ENCODE measurements around the gene CEP19.

The CEP19 gene

DNA sequence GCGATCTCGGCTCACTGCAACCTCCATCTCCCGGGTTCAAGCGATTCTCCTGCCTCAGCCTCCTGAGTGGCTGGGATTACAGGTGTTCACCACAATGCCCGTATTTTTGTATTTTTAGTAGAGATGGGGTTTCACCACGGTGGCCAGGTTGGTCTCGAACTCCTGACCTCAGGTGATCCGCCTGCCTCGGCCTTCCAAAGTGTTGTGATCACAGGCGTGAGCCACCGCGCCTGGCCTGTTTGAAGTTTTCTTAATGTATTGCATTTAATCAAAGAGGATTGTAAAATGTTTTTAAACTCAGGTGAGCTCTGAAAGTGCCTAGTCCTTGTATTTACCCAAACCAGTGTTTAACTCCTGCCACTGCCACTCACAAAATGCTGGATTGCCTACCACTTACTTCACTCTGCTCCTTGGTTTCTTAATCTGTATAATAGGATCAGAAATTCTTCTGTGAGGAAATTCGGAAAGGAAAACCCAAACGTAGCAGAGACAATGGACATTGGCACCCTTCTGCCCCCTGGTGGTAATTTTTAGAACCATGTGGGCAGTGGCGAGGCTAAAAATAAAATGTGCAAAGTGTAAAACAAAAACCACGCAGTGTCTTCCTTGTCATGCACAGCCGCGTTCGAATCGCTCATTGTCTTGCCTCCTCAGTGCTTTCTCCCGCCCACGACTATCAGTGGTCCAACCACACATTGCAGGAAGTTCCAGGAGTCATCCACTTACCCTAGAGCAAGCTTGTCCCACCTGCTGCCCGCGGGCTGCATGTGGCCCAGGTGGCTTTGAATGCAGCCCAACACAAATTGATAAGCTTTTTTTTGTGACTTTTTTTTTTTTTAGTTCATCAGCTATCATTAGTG, 27.3 kb downstream of the CEP19 start:
- H3K9ac ChIP-seq (ENCODE audit: low read depth, low read length, poor library complexity, severe bottlenecking), result peak overlapping the region; percentile 57
- no peaks in the 10 kb centered on the region for H3K9me3 ChIP-seq (ENCODE audit: insufficient read depth, low read depth, low read length)
- no peaks in the 10 kb centered on the region for H3K9me2 ChIP-seq (replicated peaks; ENCODE audit: low read depth, low read length)
- no peaks in the 10 kb centered on the region for H3K27me3 ChIP-seq (ENCODE audit: insufficient read depth, low read length, poor library complexity, severe bottlenecking)
- H3K4me3 ChIP-seq (ENCODE audit: low read length, poor library complexity, severe bottlenecking), result peak overlapping the region; percentile 56
- no peak for TF ChIP-seq EZH2phosphoT487 (IDR thresholded peaks at IDR 0.05; ENCODE audit: borderline replicate concordance)
- TF ChIP-seq, protein P1, sequence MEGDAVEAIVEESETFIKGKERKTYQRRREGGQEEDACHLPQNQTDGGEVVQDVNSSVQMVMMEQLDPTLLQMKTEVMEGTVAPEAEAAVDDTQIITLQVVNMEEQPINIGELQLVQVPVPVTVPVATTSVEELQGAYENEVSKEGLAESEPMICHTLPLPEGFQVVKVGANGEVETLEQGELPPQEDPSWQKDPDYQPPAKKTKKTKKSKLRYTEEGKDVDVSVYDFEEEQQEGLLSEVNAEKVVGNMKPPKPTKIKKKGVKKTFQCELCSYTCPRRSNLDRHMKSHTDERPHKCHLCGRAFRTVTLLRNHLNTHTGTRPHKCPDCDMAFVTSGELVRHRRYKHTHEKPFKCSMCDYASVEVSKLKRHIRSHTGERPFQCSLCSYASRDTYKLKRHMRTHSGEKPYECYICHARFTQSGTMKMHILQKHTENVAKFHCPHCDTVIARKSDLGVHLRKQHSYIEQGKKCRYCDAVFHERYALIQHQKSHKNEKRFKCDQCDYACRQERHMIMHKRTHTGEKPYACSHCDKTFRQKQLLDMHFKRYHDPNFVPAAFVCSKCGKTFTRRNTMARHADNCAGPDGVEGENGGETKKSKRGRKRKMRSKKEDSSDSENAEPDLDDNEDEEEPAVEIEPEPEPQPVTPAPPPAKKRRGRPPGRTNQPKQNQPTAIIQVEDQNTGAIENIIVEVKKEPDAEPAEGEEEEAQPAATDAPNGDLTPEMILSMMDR (conservative IDR thresholded peaks at IDR 0.05; ENCODE audit: low read length), result peak; percentile 95
- no peaks in the 10 kb centered on the region for H3K36me3 ChIP-seq (ENCODE audit: insufficient read depth, low read length)
- no peaks in the 10 kb centered on the region for H3F3A ChIP-seq (ENCODE audit: low read depth)
- peak overlapping the region; percentile 64 for H3K4me2 ChIP-seq (ENCODE audit: low read depth, low read length, poor library complexity, severe bottlenecking)
- peaks cover 13% of the 10 kb centered on the region for H3K4me1 ChIP-seq (ENCODE audit: insufficient read depth, low read length, poor library complexity, severe bottlenecking)
- no peaks in the 10 kb centered on the region for H3K79me2 ChIP-seq (ENCODE audit: insufficient read depth, low read length)
- peak overlapping the region; percentile 25; the same call in 1 of the 2 replicates for H2AFZ ChIP-seq (ENCODE audit: low read length)
- H4K20me1 ChIP-seq (ENCODE audit: insufficient read depth, low read length, poor library complexity, severe bottlenecking), result no peaks in the 10 kb centered on the region

GRCh38 chr3:196677931-196678330, 34.1 kb downstream of the CEP19 start:
- Histone ChIP-seq H3K4me3 (ENCODE audit: low read length, poor library complexity, severe bottlenecking) (no peak overlapping the region), H3F3A (ENCODE audit: low read depth) (no peaks in the 10 kb centered on the region), H4K20me1 (ENCODE audit: insufficient read depth, low read length, poor library complexity, severe bottlenecking) (no peaks in the 10 kb centered on the region), H3K9me2 (replicated peaks; ENCODE audit: low read depth, low read length) (no peaks in the 10 kb centered on the region), H3K9ac (ENCODE audit: low read depth, low read length, poor library complexity, severe bottlenecking) (no peak overlapping the region), H3K4me1 (ENCODE audit: insufficient read depth, low read length, poor library complexity, severe bottlenecking) (no peaks in the 10 kb centered on the region), H3K79me2 (ENCODE audit: insufficient read depth, low read length) (no peaks in the 10 kb centered on the region), H2AFZ (ENCODE audit: low read length) (no peak overlapping the region), H3K27me3 (ENCODE audit: insufficient read depth, low read length, poor library complexity, severe bottlenecking) (no peaks in the 10 kb centered on the region), H3K9me3 (ENCODE audit: insufficient read depth, low read depth, low read length) (no peaks in the 10 kb centered on the region), H3K36me3 (ENCODE audit: insufficient read depth, low read length) (no peaks in the 10 kb centered on the region; the same call in 1 of the 2 replicates), H3K4me2 (ENCODE audit: low read depth, low read length, poor library complexity, severe bottlenecking) (no peak overlapping the region)
- no peak for TF ChIP-seq EZH2phosphoT487 (IDR thresholded peaks at IDR 0.05; ENCODE audit: borderline replicate concordance)
- TF ChIP-seq, protein P1 (conservative IDR thresholded peaks at IDR 0.05; ENCODE audit: low read length), result no peak

- H3K9me3 ChIP-seq (ENCODE audit: insufficient read depth, low read depth, low read length), result no peaks in the 10 kb centered on the region
- H3K4me3 ChIP-seq (ENCODE audit: low read length, poor library complexity, severe bottlenecking), result no peak overlapping the region
- no peak overlapping the region for H3K4me2 ChIP-seq (ENCODE audit: low read depth, low read length, poor library complexity, severe bottlenecking)
- no peak overlapping the region for H3K9ac ChIP-seq (ENCODE audit: low read depth, low read length, poor library complexity, severe bottlenecking)
- H3K4me1 ChIP-seq (ENCODE audit: insufficient read depth, low read length, poor library complexity, severe bottlenecking), result no peaks in the 10 kb centered on the region
- no peaks in the 10 kb centered on the region; the same call in 1 of the 2 replicates for H3K36me3 ChIP-seq (ENCODE audit: insufficient read depth, low read length)
- H3K79me2 ChIP-seq (ENCODE audit: insufficient read depth, low read length), result no peaks in the 10 kb centered on the region
- TF ChIP-seq EZH2phosphoT487 (IDR thresholded peaks at IDR 0.05; ENCODE audit: borderline replicate concordance), result no peak
- TF ChIP-seq, protein P1 (conservative IDR thresholded peaks at IDR 0.05; ENCODE audit: low read length), result no peak
- H3K27me3 ChIP-seq (ENCODE audit: insufficient read depth, low read length, poor library complexity, severe bottlenecking), result no peaks in the 10 kb centered on the region
- no peaks in the 10 kb centered on the region for H3F3A ChIP-seq (ENCODE audit: low read depth)
- no peak overlapping the region for H2AFZ ChIP-seq (ENCODE audit: low read length)
- H4K20me1 ChIP-seq (ENCODE audit: insufficient read depth, low read length, poor library complexity, severe bottlenecking), result no peaks in the 10 kb centered on the region
- no peaks in the 10 kb centered on the region for H3K9me2 ChIP-seq (replicated peaks; ENCODE audit: low read depth, low read length)
Measured at GRCh38 chr3:196677353-196677752, 34.7 kb downstream of the CEP19 start.

Data from Loucy (cell line).